Osteocyte (in vitro differentiated cells): ENCODE data around the gene LMNA. TPM values are rescaled to one million over a fixed set of nuclear protein-coding genes. Genes with fewer than 3 reads are reported as not detected.

ENCODE experiments used
- DNase-seq: peaks from one replicate; pipeline ENCODE4 v3.0.0; 2021; ENCODE audit warnings: mixed read lengths; ENCODE audit not compliant: unreplicated experiment; ENCODE audit errors: extremely low spot score
- H3K27ac Mint-ChIP-seq: one replicate; pipeline ENCODE4 v1.8.0; 2021; ENCODE audit warnings: mild to moderate bottlenecking, mixed read lengths; ENCODE audit not compliant: unreplicated experiment
- H3K27me3 Mint-ChIP-seq: one replicate; pipeline ENCODE4 v1.8.0; 2021; ENCODE audit warnings: mixed read lengths; ENCODE audit not compliant: unreplicated experiment
- H3K36me3 Mint-ChIP-seq: one replicate; pipeline ENCODE4 v1.8.0; 2021; ENCODE audit warnings: mixed read lengths; ENCODE audit not compliant: unreplicated experiment
- H3K4me1 Mint-ChIP-seq: one replicate; pipeline ENCODE4 v1.8.0; 2021; ENCODE audit warnings: mixed read lengths; ENCODE audit not compliant: unreplicated experiment
- H3K4me3 Mint-ChIP-seq: one replicate; pipeline ENCODE4 v1.8.0; 2021; ENCODE audit warnings: mild to moderate bottlenecking, moderate library complexity, mixed read lengths; ENCODE audit not compliant: unreplicated experiment
- H3K9me3 Mint-ChIP-seq: one replicate; pipeline ENCODE4 v1.8.0; 2021; ENCODE audit warnings: mixed read lengths; ENCODE audit not compliant: unreplicated experiment
- CTCF ChIP-seq: fragments of 200-600 bp; sonication (generic); IDR thresholded peaks from 2 replicates; pipeline ENCODE4 v1.5.0; 2021; ENCODE audit warnings: antibody characterized with exemption, mild to moderate bottlenecking, moderate library complexity
- total RNA-seq: library from RNA; stranded (reverse); gene quantifications from 2 replicates; pipeline ENCODE4 v1.2.1, GENCODE V29; 2021

The LMNA gene
- total RNA-seq, 1 donor from 2014 or later: 792 TPM

- Mint-ChIP-seq H3K36me3 (no peaks in the 10 kb centered on the region), H3K9me3 (no peaks in the 10 kb centered on the region), H3K27ac (no peak overlapping the region), H3K27me3 (peaks cover 22% of the 10 kb centered on the region), H3K4me3 (no peak overlapping the region), H3K4me1 (peaks cover 18% of the 10 kb centered on the region)
- DNase-seq: no peak
- no peak for TF ChIP-seq CTCF
These were observed 35.1 kb downstream of the LMNA start for GRCh38 chr1:156149374-156150332.

- Mint-ChIP-seq H3K27me3 (peaks cover 22% of the 10 kb centered on the region), H3K4me3 (no peak overlapping the region), H3K36me3 (no peaks in the 10 kb centered on the region), H3K27ac (no peak overlapping the region), H3K9me3 (no peaks in the 10 kb centered on the region), H3K4me1 (peaks cover 15% of the 10 kb centered on the region)
- no peak for DNase-seq
- TF ChIP-seq CTCF: no peak
These were observed 36.0 kb downstream of the LMNA start for GRCh38 chr1:156150333-156151011.

- no peaks in the 10 kb centered on the region for H3K36me3 Mint-ChIP-seq
- peaks cover 26% of the 10 kb centered on the region for H3K27me3 Mint-ChIP-seq
- H3K27ac Mint-ChIP-seq: no peak overlapping the region
- H3K4me3 Mint-ChIP-seq: no peak overlapping the region
- TF ChIP-seq CTCF: no peak
- H3K9me3 Mint-ChIP-seq: no peaks in the 10 kb centered on the region
- no peak for DNase-seq
- peaks cover 8% of the 10 kb centered on the region for H3K4me1 Mint-ChIP-seq
These were observed 36.7 kb downstream of the LMNA start for GRCh38 chr1:156151093-156151688.

- peaks cover 26% of the 10 kb centered on the region for H3K27me3 Mint-ChIP-seq
- H3K27ac Mint-ChIP-seq: no peak overlapping the region
- H3K4me1 Mint-ChIP-seq: no peaks in the 10 kb centered on the region
- no peaks in the 10 kb centered on the region for H3K9me3 Mint-ChIP-seq
- H3K36me3 Mint-ChIP-seq: no peaks in the 10 kb centered on the region
- H3K4me3 Mint-ChIP-seq: no peak overlapping the region
- TF ChIP-seq CTCF: no peak
- no peak for DNase-seq
These were observed 38.1 kb downstream of the LMNA start for GRCh38 chr1:156152628-156153027.

- Mint-ChIP-seq H3K4me3 (no peak within 1 kb of the TSS), H3K27ac (peak within 1 kb of the TSS; percentile 4)
These were observed 38.9 kb downstream of the LMNA start, which contains the start of gene SEMA4A for GRCh38 chr1:156153362-156153761. SEMA4A (plus strand) TSS chr1:156153585; CDS start chr1:156154579, 994 bp downstream.

More at GRCh38 chr1:156153362-156153761, 38.9 kb downstream of the LMNA start, which contains the start of gene SEMA4A:
- Mint-ChIP-seq H3K9me3 (no peaks in the 10 kb centered on the region), H3K36me3 (no peaks in the 10 kb centered on the region), H3K27me3 (peaks cover 21% of the 10 kb centered on the region), H3K4me1 (no peaks in the 10 kb centered on the region)
- no peak for DNase-seq
- TF ChIP-seq CTCF: no peak
